Fibroblast of skin of scalp (primary cell): ENCODE data around the gene SPDYE2B. TPM values are rescaled to one million over a fixed set of nuclear protein-coding genes. Genes with fewer than 3 reads are reported as not detected.
"Not testable (repeated sequence)": the region's sequence is repeated elsewhere in the genome, so short reads cannot be mapped to it uniquely, and the experiment has no call there.

ENCODE experiments used
- DNase-seq: peaks from one replicate; pipeline ENCODE4 v3.0.0-alpha.2; 2013
- polyA plus RNA-seq, 2 experiments: library from polyadenylated mRNA; unstranded; fragments of 120-200 nt; gene quantifications; one replicate each; pipeline ENCODE4 v1.2.1, GENCODE V29; 2013; ENCODE audit not compliant: insufficient read length in 2 of 2

SPDYE2B gene
- polyA plus RNA-seq (2013, experiment 1 of 2; ENCODE audit: insufficient read length), result 0.81 TPM
- polyA plus RNA-seq (2013, experiment 2 of 2; ENCODE audit: insufficient read length), result 0.79 TPM

- DNase-seq, result not testable (repeated sequence)
Observed at GRCh38 chr7:102649924-102650323, at the start of gene SPDYE2B. TSS of gene SPDYE2B (plus strand) at chr7:102650319. CDS start at chr7:102652349, 2,030 bp downstream.

DNA sequence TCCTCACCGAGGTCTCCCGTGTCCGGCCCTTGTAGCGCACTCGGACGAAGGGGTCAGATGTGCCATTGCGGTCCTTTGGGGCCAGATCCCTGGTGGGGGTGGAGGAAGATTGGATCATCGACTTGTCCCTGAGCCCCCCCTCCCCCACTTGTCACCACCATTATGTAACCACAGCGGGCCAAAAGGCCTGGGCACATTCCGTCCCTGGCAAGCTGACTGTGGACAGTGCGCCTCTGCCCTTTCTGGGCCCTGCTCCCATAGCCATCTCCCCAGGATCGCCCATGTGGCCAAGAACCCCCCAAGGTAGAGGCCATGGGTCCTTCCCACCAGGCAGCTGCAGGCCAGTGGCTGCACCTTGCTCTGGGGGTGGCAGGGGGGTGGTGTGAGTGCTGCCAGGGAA lies 47.8 kb upstream of the SPDYE2B start:
- not testable (repeated sequence) for DNase-seq

GRCh38 chr7:102604431-102605145 lies 45.5 kb upstream of the SPDYE2B start:
- not testable (repeated sequence) for DNase-seq

DNA sequence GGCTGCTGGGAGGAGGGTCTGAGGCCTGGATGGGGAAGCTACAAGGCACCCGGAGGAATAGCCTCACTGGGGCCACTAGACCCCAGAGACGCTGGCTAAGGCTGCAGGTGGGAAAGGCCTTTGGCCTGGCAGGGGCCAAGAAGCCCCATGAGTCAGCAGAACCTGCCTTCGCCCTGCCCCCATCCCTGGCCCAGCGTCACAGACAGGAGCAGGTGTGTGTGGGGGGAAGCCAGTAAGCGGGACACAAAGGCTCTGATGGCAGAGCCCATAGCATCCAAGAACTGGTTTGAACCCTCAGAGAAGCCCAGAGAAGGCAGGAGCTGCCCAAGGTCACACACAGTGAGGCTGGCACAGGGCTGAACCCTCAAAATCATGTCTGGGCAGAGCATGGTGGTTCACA lies 43.3 kb upstream of the SPDYE2B start:
- DNase-seq, result not testable (repeated sequence)

- not testable (repeated sequence) for DNase-seq
Observed at GRCh38 chr7:102609734-102610133, 40.4 kb upstream of the SPDYE2B start.

- not testable (repeated sequence) for DNase-seq
Observed at GRCh38 chr7:102610441-102610840, 39.7 kb upstream of the SPDYE2B start.

GRCh38 chr7:102611013-102611674 lies 39.0 kb upstream of the SPDYE2B start:
- DNase-seq, result not testable (repeated sequence)

- peak; percentile 45 for DNase-seq
Observed at GRCh38 chr7:102611675-102612325, 38.3 kb upstream of the SPDYE2B start.

- not testable (repeated sequence) for DNase-seq
Observed at GRCh38 chr7:102613575-102614345, 36.4 kb upstream of the SPDYE2B start.

GRCh38 chr7:102614346-102614697 lies 35.8 kb upstream of the SPDYE2B start:
- DNase-seq, result not testable (repeated sequence)

DNA sequence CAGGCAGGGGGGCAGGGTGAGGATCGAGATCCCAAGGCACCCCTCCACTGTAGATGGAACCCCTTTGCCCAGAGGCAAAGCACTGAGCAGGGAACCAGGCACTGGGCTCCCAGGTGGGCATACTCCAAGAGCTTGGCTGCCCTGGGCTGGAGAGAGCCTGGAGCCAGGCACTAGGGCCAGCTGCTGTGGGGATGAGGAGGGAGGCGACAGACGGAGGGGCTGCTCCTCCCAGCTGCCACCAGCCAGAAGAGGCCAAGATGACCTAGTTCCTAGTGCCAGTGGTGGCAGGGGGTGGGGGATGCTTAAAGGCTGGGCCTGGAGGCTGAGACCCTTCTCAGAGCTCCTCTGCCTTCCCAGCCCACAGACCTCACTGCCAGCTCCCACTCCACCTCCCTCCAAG lies 35.2 kb upstream of the SPDYE2B start:
- not testable (repeated sequence) for DNase-seq

GRCh38 chr7:102615930-102616329 lies 34.2 kb upstream of the SPDYE2B start:
- DNase-seq, result not testable (repeated sequence)

DNA sequence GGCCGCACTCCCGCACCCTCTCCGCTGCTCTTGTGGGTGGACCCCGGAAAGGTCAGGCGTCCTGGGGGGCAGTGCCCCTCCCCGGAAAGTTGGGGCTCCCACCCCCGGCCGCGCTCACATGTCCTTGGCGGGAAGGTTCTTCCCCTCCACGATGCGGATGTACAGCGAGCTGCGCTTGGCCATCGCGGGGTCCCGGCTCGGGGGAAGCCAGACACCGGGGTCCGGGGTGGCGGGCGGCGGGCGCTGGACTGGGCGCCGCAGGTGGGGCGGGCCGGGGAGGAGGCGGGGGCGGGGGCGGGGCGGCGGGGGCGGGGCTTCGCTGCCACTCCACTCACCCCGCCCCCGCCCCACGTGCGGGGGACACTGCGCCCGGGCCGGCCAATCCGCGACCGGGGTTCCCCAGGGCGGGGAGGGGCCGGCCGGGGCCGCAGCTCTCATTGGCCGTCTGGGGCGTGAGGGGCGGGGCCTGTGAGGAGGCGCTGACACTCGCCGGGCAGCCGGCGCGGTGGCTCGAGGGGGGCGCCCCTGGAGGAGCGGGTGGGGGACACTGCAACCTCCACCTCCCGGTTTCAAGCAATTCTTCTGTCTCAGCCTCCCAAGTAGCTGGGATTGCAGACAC lies 33.5 kb upstream of the SPDYE2B start, which contains the start of gene RASA4:
RASA4 (minus strand) TSS at position 250 of the 619 bp plus-strand sequence; CDS start at position 183, 67 bp downstream.
- DNase-seq, result peak; percentile 2

GRCh38 chr7:102618122-102618521 lies 32.0 kb upstream of the SPDYE2B start:
- not testable (repeated sequence) for DNase-seq

- DNase-seq, result not testable (repeated sequence)
Observed at GRCh38 chr7:102627271-102627904, 22.7 kb upstream of the SPDYE2B start.

DNA sequence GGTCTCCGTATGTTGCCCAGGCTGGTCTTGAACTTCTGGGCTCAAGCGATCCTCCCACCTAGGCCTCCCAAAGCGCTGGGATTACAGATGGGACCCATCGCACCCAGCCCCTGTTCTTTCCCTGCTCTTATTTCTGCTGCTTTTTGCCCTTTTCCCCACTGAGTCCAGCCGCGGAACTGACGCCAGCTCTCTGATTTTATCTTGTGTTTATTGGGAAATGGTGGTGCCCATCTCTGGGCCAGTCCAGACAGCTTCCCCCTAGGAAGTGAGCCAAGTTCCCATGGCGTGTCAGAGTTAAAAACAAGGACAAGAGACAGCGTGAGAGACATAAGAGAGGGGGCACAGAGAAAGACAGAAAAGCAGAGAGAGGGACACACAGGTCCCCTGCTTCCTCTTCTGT lies 19.5 kb upstream of the SPDYE2B start:
- DNase-seq, result not testable (repeated sequence)

DNA sequence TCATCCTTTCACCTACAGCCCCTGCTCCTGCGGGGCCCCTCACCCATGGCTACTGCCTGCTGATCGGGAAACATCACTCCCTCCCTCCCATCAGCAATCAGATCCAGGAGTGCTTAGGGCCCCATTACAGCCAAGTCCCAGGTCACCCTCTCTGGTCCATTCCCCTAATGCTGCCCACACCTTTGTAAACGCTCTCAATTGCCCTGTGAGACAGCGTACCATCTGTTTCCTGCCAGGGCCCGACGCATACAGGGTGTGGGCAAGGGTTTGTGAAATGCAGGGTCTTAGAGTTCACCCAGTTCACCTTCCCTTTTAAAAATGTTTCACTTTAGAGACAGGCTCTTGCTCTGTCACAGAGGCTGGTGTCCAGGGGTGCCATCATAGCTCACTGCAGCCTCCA lies 15.8 kb upstream of the SPDYE2B start:
- DNase-seq, result not testable (repeated sequence)

GRCh38 chr7:102635354-102635753 lies 14.8 kb upstream of the SPDYE2B start:
- DNase-seq, result not testable (repeated sequence)

- not testable (repeated sequence) for DNase-seq
Observed at GRCh38 chr7:102636956-102637355, 13.2 kb upstream of the SPDYE2B start.

DNA sequence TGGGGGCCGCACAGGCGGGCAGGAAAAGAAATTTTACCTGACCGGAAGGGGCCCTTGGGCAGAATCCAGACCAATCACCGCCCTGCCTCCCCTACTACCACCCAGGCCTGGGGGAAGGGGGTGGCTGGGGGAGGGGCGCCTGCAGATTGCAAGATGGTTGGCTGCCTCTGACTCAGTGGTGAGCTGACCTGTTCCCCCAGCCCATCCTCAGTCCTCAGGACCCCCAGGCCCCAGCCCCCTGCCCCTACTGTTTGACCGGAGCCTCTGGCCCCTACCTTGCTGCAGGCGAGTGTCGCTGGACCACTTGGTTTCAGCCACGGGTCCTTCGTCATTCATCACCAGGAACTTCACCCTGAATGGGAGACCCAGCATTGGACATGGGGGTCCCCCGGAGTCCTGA lies 11.3 kb upstream of the SPDYE2B start:
- DNase-seq, result not testable (repeated sequence)

DNA sequence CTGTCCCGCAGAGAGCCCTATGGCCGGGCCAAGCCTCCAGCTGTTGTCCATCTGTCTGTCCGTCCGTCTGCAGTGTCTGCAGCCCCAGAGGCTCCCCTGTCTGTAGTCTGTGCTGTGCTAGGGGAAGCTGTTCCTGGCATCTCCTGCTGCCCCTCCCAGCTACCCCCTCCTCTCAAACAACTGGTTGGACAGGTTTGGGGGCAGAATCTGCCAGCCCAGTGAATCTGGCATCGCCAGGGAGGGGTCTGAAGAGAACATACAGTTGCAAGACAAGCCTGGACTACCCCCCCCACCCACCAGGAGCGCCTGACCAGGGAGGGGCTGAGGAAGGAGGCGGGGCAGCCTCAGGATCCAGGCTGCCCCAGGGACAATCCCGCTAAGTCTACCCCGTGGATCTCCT lies 7.4 kb upstream of the SPDYE2B start, which contains the start of gene UPK3BL1:
UPK3BL1 (minus strand) TSS at position 101 of the 400 bp plus-strand sequence; CDS start at position 51, 50 bp downstream.
- not testable (repeated sequence) for DNase-seq
